H9 (cell line): Measurements from ENCODE around the gene FEN1. TPM values are rescaled to one million over a fixed set of nuclear protein-coding genes. Genes with fewer than 3 reads are reported as not detected.

ENCODE experiments used
- DNase-seq: peaks from one replicate; pipeline ENCODE4 v3.0.0-alpha.2; 2017
- H2AFZ ChIP-seq: one replicate; pipeline ENCODE4 v1.6.1; 2013; ENCODE audit warnings: mild to moderate bottlenecking, low read length, control low read depth, moderate library complexity
- H2AK5ac ChIP-seq: 2 replicates; pipeline ENCODE4 v1.6.1; 2013; ENCODE audit warnings: low read length, control low read depth, mixed read lengths; ENCODE audit not compliant: insufficient read length
- H2BK120ac ChIP-seq: one replicate; pipeline ENCODE4 v1.6.1; 2013; ENCODE audit warnings: low read depth, mild to moderate bottlenecking, low read length, control low read depth, inconsistent platforms; ENCODE audit not compliant: poor library complexity, severe bottlenecking
- H2BK12ac ChIP-seq: 2 replicates; pipeline ENCODE4 v1.6.1; 2013; ENCODE audit warnings: low read length, control low read depth, mixed read lengths, low read depth; ENCODE audit not compliant: insufficient read length
- H2BK15ac ChIP-seq: 2 replicates; pipeline ENCODE4 v1.6.1; 2013; ENCODE audit warnings: low read depth, low read length, control low read depth
- H2BK20ac ChIP-seq: one replicate; pipeline ENCODE4 v1.6.1; 2013; ENCODE audit warnings: low read depth, mild to moderate bottlenecking, low read length, control low read depth, inconsistent platforms; ENCODE audit not compliant: poor library complexity, severe bottlenecking
- H2BK5ac ChIP-seq: 2 replicates; pipeline ENCODE4 v1.6.1; 2013; ENCODE audit warnings: low read length, control low read depth, mixed read lengths; ENCODE audit not compliant: insufficient read length
- H3K14ac ChIP-seq: 2 replicates; pipeline ENCODE4 v1.6.1; 2013; ENCODE audit warnings: low read length, control low read depth; ENCODE audit not compliant: insufficient read depth
- H3K18ac ChIP-seq: 2 replicates; pipeline ENCODE4 v1.6.1; 2013; ENCODE audit warnings: low read depth, mild to moderate bottlenecking, mixed read lengths, low read length, control low read depth; ENCODE audit not compliant: insufficient read length
- H3K23ac ChIP-seq: 2 replicates; pipeline ENCODE4 v1.6.1; 2013; ENCODE audit warnings: low read length, control low read depth, mixed read lengths, low read depth; ENCODE audit not compliant: insufficient read length
- H3K23me2 ChIP-seq: 2 replicates; pipeline ENCODE4 v1.6.1; 2013; ENCODE audit warnings: low read depth, mild to moderate bottlenecking, mixed read lengths, low read length, control low read depth; ENCODE audit not compliant: insufficient read length, poor library complexity, severe bottlenecking
- H3K27ac ChIP-seq: 2 replicates; pipeline ENCODE4 v1.5.1; 2013; ENCODE audit warnings: low read length, control low read depth, mixed read lengths, low read depth; ENCODE audit not compliant: insufficient read length
- H3K27me3 ChIP-seq: 2 replicates; pipeline ENCODE4 v1.6.1; 2013; ENCODE audit warnings: low read length, control low read depth, inconsistent platforms; ENCODE audit not compliant: insufficient read depth
- H3K4ac ChIP-seq: 2 replicates; pipeline ENCODE4 v1.6.1; 2013; ENCODE audit warnings: low read depth, mild to moderate bottlenecking, control low read depth, inconsistent platforms, low read length, moderate library complexity
- H3K4me1 ChIP-seq: 2 replicates; pipeline ENCODE4 v1.6.1; 2013; ENCODE audit warnings: low read length, control low read depth, inconsistent platforms; ENCODE audit not compliant: insufficient read depth
- H3K4me2 ChIP-seq: 2 replicates; pipeline ENCODE4 v1.6.1; 2013; ENCODE audit warnings: low read length, control low read depth, mixed read lengths; ENCODE audit not compliant: insufficient read length, insufficient read depth
- H3K56ac ChIP-seq: 2 replicates; pipeline ENCODE4 v1.6.1; 2013; ENCODE audit warnings: low read depth, mild to moderate bottlenecking, mixed read lengths, low read length, control low read depth; ENCODE audit not compliant: insufficient read length
- H3K79me1 ChIP-seq: 2 replicates; pipeline ENCODE4 v1.6.1; 2013; ENCODE audit warnings: low read depth, mild to moderate bottlenecking, moderate library complexity, low read length, control low read depth, inconsistent platforms; ENCODE audit not compliant: insufficient read depth, poor library complexity, severe bottlenecking
- H3K79me2 ChIP-seq: 2 replicates; pipeline ENCODE4 v1.6.1; 2013; ENCODE audit warnings: low read length, control low read depth, inconsistent platforms; ENCODE audit not compliant: insufficient read depth
- H3K9ac ChIP-seq: 2 replicates; pipeline ENCODE4 v1.6.1; 2013; ENCODE audit warnings: low read length, control low read depth, mixed read lengths; ENCODE audit not compliant: insufficient read length; ENCODE audit errors: extremely low read depth
- H3K9me3 ChIP-seq: one replicate; pipeline ENCODE4 v1.6.1; 2013; ENCODE audit warnings: low read depth, low read length, inconsistent platforms; ENCODE audit not compliant: control insufficient read depth
- H3T11ph ChIP-seq: one replicate; pipeline ENCODE4 v1.6.1; 2013; ENCODE audit warnings: mild to moderate bottlenecking, low read length, control low read depth, inconsistent platforms
- H4K20me1 ChIP-seq: one replicate; pipeline ENCODE4 v1.6.1; 2013; ENCODE audit not compliant: control insufficient read depth, insufficient read length, insufficient read depth
- H4K5ac ChIP-seq: 2 replicates; pipeline ENCODE4 v1.6.1; 2013; ENCODE audit warnings: low read depth, mild to moderate bottlenecking, mixed read lengths, low read length, control low read depth; ENCODE audit not compliant: insufficient read length
- H4K8ac ChIP-seq: replicated peaks from 2 replicates; pipeline ENCODE4 v1.6.1; 2013; ENCODE audit warnings: low read length, control low read depth, mixed read lengths, low read depth; ENCODE audit not compliant: insufficient read length
- H4K91ac ChIP-seq: 2 replicates; pipeline ENCODE4 v1.6.1; 2013; ENCODE audit warnings: low read depth, mild to moderate bottlenecking, moderate library complexity, mixed read lengths, low read length, control low read depth; ENCODE audit not compliant: insufficient read length
- H3K27ac Mint-ChIP-seq, 3 experiments: 2 replicates in 2 of 3; 3 replicates in 1 of 3; pipeline ENCODE4 v1.8.0; 2020 to 2021; ENCODE audit warnings: mixed read lengths in 3 of 3, mild to moderate bottlenecking in 1 of 3, moderate library complexity in 1 of 3
- H3K27me3 Mint-ChIP-seq: 2 replicates; pipeline ENCODE4 v1.8.0; 2021; ENCODE audit warnings: low read depth, mild to moderate bottlenecking, moderate library complexity, mixed read lengths
- H3K36me3 Mint-ChIP-seq, 3 experiments: 2 replicates in 2 of 3; 3 replicates in 1 of 3; pipeline ENCODE4 v1.8.0; 2020 to 2021; ENCODE audit warnings: low read depth in 3 of 3, mixed read lengths in 3 of 3; ENCODE audit not compliant: insufficient read depth in 1 of 3
- H3K4me1 Mint-ChIP-seq, 2 experiments: 2 replicates each; pipeline ENCODE4 v1.8.0; 2020; ENCODE audit warnings: mixed read lengths in 2 of 2
- H3K4me3 Mint-ChIP-seq, 2 experiments: 2 replicates in 1 of 2; 3 replicates in 1 of 2; pipeline ENCODE4 v1.8.0; 2020 to 2021; ENCODE audit warnings: mild to moderate bottlenecking in 2 of 2, mixed read lengths in 2 of 2, moderate library complexity in 1 of 2
- H3K9me3 Mint-ChIP-seq, 2 experiments: 2 replicates in 1 of 2; 3 replicates in 1 of 2; pipeline ENCODE4 v1.8.0; 2020; ENCODE audit warnings: mild to moderate bottlenecking in 2 of 2, mixed read lengths in 2 of 2, moderate library complexity in 1 of 2
- CTCF ChIP-seq: fragments of 200-600 bp; sonication (generic); conservative IDR thresholded peaks from 3 replicates; pipeline ENCODE4 v1.8.0; 2021; ENCODE audit warnings: antibody characterized with exemption, mild to moderate bottlenecking
- WGBS: extraction: QIAGEN DNeasy Blood & Tissue Kit; methylation state at CpG from one replicate; pipeline ENCODE4 v1.1.7; 2013; ENCODE audit warnings: missing lambda C conversion rate, low lambda C conversion rate, mixed read lengths; ENCODE audit not compliant: insufficient read length; ENCODE audit errors: extremely low coverage; 5-methylcytosine and 5-hydroxymethylcytosine counted together
- total RNA-seq: library from RNA; stranded (reverse); gene quantifications from 2 replicates; pipeline ENCODE4 v1.2.1, GENCODE V29; 2021

The FEN1 gene
- total RNA-seq, 1 experiment from 2014 or later = 114 TPM

- no peak overlapping the region for H2BK120ac ChIP-seq
- no peak overlapping the region for H3K9ac ChIP-seq
- no peak overlapping the region for H3T11ph ChIP-seq
- no peaks in the 10 kb centered on the region for H3K79me2 ChIP-seq
- H3K27ac Mint-ChIP-seq = no peak overlapping the region; a peak in 1 of 7 replicates
- no peak overlapping the region for H3K14ac ChIP-seq
- H2BK20ac ChIP-seq = no peak overlapping the region
- H3K27ac ChIP-seq = no peak overlapping the region
- peaks cover 8 to 23% (median 8%) of the 10 kb centered on the region in 3 experiments; a peak in 5 of 7 replicates for H3K36me3 Mint-ChIP-seq
- H4K8ac ChIP-seq = no peak overlapping the region
- TF ChIP-seq CTCF = no peak
- H3K9me3 Mint-ChIP-seq = no peaks in the 10 kb centered on the region; a peak in 1 of 5 replicates
- H3K4ac ChIP-seq = no peak overlapping the region
- H3K27me3 ChIP-seq = no peaks in the 10 kb centered on the region
- H3K4me3 Mint-ChIP-seq = no peak overlapping the region
- H2AFZ ChIP-seq = no peak overlapping the region
- no peak overlapping the region for H3K4me2 ChIP-seq
- peaks cover 8 to 21% of the 10 kb centered on the region in 2 experiments for H3K4me1 Mint-ChIP-seq
- no peak overlapping the region for H2AK5ac ChIP-seq
- no peaks in the 10 kb centered on the region for H3K27me3 Mint-ChIP-seq
- H3K18ac ChIP-seq = no peak overlapping the region
- H2BK5ac ChIP-seq = no peak overlapping the region
- H3K4me1 ChIP-seq = no peaks in the 10 kb centered on the region
- no peaks in the 10 kb centered on the region for H3K9me3 ChIP-seq
- H3K23ac ChIP-seq = no peak overlapping the region
- no peaks in the 10 kb centered on the region for H3K79me1 ChIP-seq
- DNase-seq = peak; percentile 64
- no peaks in the 10 kb centered on the region for H4K20me1 ChIP-seq
- no peak overlapping the region for H2BK15ac ChIP-seq
- H2BK12ac ChIP-seq = no peak overlapping the region
- H4K91ac ChIP-seq = no peak overlapping the region
- H3K56ac ChIP-seq = no peak overlapping the region
- no peak overlapping the region for H4K5ac ChIP-seq
- H3K23me2 ChIP-seq = no peaks in the 10 kb centered on the region
- no CpG with 5 or more reads among the region's 42 CpGs for WGBS
Measured at GRCh38 chr11:61743486-61744095, 49.1 kb upstream of the FEN1 start.
